ENCODE data around the gene GGA2. TPM values are rescaled to one million over a fixed set of nuclear protein-coding genes. Genes with fewer than 3 reads are reported as not detected.
"Not testable (repeated sequence)": the region's sequence is repeated elsewhere in the genome, so short reads cannot be mapped to it uniquely, and the experiment has no call there.

GGA2 gene
- total RNA-seq, 6 experiments from 2014 or later, result 28.1 to 38.0 (median 35.7) TPM

DNA sequence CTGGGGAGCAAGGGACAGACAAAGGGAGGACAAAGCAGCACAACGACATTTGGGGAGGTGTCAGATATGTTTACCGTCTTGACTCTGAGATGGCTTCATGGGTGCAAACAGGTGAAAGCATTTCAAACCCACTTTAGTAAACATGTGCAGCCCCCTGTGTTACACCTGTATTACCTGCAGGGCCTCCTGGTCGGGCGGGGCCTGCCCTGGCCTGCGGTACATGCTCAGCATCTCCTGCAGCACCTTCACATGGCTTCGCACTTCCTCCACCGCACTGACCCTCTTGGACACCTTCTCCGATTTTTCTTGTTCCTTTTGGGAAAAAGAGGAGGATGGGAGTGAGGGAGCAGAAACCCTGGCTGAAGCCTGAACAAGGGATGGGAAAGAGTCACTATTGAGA lies 24.5 kb downstream of the GGA2 start:
- TF ChIP-seq, protein P1, sequence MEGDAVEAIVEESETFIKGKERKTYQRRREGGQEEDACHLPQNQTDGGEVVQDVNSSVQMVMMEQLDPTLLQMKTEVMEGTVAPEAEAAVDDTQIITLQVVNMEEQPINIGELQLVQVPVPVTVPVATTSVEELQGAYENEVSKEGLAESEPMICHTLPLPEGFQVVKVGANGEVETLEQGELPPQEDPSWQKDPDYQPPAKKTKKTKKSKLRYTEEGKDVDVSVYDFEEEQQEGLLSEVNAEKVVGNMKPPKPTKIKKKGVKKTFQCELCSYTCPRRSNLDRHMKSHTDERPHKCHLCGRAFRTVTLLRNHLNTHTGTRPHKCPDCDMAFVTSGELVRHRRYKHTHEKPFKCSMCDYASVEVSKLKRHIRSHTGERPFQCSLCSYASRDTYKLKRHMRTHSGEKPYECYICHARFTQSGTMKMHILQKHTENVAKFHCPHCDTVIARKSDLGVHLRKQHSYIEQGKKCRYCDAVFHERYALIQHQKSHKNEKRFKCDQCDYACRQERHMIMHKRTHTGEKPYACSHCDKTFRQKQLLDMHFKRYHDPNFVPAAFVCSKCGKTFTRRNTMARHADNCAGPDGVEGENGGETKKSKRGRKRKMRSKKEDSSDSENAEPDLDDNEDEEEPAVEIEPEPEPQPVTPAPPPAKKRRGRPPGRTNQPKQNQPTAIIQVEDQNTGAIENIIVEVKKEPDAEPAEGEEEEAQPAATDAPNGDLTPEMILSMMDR (IDR thresholded peaks at IDR 0.05), result no peak
- no peaks in the 10 kb centered on the region for H3K4me1 Mint-ChIP-seq (ENCODE audit: low read depth)
- no peaks in the 10 kb centered on the region for H3K9me3 Mint-ChIP-seq
- peaks cover 17% of the 10 kb centered on the region; the same call in 1 of the 2 replicates for H3K36me3 Mint-ChIP-seq (ENCODE audit: low read depth)
- DNase-seq, result no peak
- H3K27me3 Mint-ChIP-seq (ENCODE audit: insufficient read depth), result no peaks in the 10 kb centered on the region
- no peak overlapping the region for H3K27ac Mint-ChIP-seq
- H3K4me3 Mint-ChIP-seq, result no peak overlapping the region

- TF ChIP-seq, protein P1 (IDR thresholded peaks at IDR 0.05), result no peak
- H3K27ac Mint-ChIP-seq, result no peak overlapping the region
- no peak for DNase-seq
- H3K27me3 Mint-ChIP-seq (ENCODE audit: insufficient read depth), result no peaks in the 10 kb centered on the region
- no peaks in the 10 kb centered on the region for H3K4me1 Mint-ChIP-seq (ENCODE audit: low read depth)
- no peak overlapping the region for H3K4me3 Mint-ChIP-seq
- H3K9me3 Mint-ChIP-seq, result no peaks in the 10 kb centered on the region
- H3K36me3 Mint-ChIP-seq (ENCODE audit: low read depth), result 0 out of 2 replicates have a peak, but pooled peaks cover 14% of the 10 kb centered on the region
Observed at GRCh38 chr16:23485257-23485614, 25.1 kb downstream of the GGA2 start.

GRCh38 chr16:23484510-23485256 lies 25.6 kb downstream of the GGA2 start:
- H3K4me3 Mint-ChIP-seq, result no peak overlapping the region
- no peaks in the 10 kb centered on the region for H3K4me1 Mint-ChIP-seq (ENCODE audit: low read depth)
- no peaks in the 10 kb centered on the region for H3K27me3 Mint-ChIP-seq (ENCODE audit: insufficient read depth)
- no peak for DNase-seq
- H3K36me3 Mint-ChIP-seq (ENCODE audit: low read depth), result peaks cover 19% of the 10 kb centered on the region
- no peaks in the 10 kb centered on the region for H3K9me3 Mint-ChIP-seq
- TF ChIP-seq, protein P1 (IDR thresholded peaks at IDR 0.05), result no peak
- no peak overlapping the region for H3K27ac Mint-ChIP-seq

- not testable (repeated sequence) for DNase-seq; H3K27me3 Mint-ChIP-seq (ENCODE audit: insufficient read depth); H3K4me1 Mint-ChIP-seq (ENCODE audit: low read depth); H3K4me3 Mint-ChIP-seq; H3K27ac Mint-ChIP-seq; H3K9me3 Mint-ChIP-seq
- peaks cover 29% of the 10 kb centered on the region for H3K36me3 Mint-ChIP-seq (ENCODE audit: low read depth)
Observed at GRCh38 chr16:23483492-23483891, 26.8 kb downstream of the GGA2 start.

GRCh38 chr16:23482778-23483177 lies 27.5 kb downstream of the GGA2 start:
- no peak for DNase-seq
- TF ChIP-seq, protein P1 (IDR thresholded peaks at IDR 0.05), result no peak
- no peak overlapping the region for H3K27ac Mint-ChIP-seq
- peaks cover 33% of the 10 kb centered on the region for H3K36me3 Mint-ChIP-seq (ENCODE audit: low read depth)
- H3K4me3 Mint-ChIP-seq, result no peak overlapping the region
- H3K4me1 Mint-ChIP-seq (ENCODE audit: low read depth), result no peaks in the 10 kb centered on the region
- no peaks in the 10 kb centered on the region for H3K27me3 Mint-ChIP-seq (ENCODE audit: insufficient read depth)
- no peaks in the 10 kb centered on the region for H3K9me3 Mint-ChIP-seq

DNA sequence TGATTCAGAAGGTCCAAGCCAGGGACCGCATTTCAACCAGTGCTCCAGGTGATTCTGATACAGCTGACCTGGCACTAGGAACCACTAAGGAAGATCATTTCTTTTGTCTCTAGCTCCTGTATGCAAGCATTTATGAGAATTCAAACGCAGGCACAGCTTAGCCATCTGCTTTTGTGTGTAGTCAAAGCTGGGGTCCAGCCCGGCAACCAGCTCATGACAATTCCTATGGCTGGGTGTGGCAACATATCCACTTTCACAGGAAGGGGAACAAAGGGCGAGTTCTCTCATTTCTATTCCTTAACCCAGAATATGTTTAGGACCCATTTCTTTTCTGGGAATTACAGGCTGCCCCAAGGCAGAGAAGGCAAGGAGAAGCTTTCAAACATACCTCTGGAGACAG lies 30.0 kb downstream of the GGA2 start:
- Mint-ChIP-seq H3K27me3 (ENCODE audit: insufficient read depth) (no peaks in the 10 kb centered on the region), H3K4me3 (no peak overlapping the region), H3K36me3 (ENCODE audit: low read depth) (peaks cover 26% of the 10 kb centered on the region), H3K9me3 (no peaks in the 10 kb centered on the region), H3K27ac (no peak overlapping the region), H3K4me1 (ENCODE audit: low read depth) (no peaks in the 10 kb centered on the region)
- no peak for DNase-seq
- TF ChIP-seq, protein P1 (IDR thresholded peaks at IDR 0.05), result no peak

All from HFFc6 (cell line).